Mucosa of gallbladder (tissue), 1 donor: ENCODE data around the gene TMEM252. TPM values are rescaled to one million over a fixed set of nuclear protein-coding genes. Genes with fewer than 3 reads are reported as not detected.

ENCODE experiments used
- DNase-seq: peaks from one replicate; pipeline ENCODE4 v3.0.0-alpha.2; 2020; ENCODE audit warnings: low spot score
- total RNA-seq: library from RNA; stranded (reverse); gene quantifications from one replicate; pipeline ENCODE4 v1.2.1, GENCODE V29; 2021
- donor health status: DM: no; HTN: no; CAD: no.

TMEM252 gene
- total RNA-seq, result not detected

DNA sequence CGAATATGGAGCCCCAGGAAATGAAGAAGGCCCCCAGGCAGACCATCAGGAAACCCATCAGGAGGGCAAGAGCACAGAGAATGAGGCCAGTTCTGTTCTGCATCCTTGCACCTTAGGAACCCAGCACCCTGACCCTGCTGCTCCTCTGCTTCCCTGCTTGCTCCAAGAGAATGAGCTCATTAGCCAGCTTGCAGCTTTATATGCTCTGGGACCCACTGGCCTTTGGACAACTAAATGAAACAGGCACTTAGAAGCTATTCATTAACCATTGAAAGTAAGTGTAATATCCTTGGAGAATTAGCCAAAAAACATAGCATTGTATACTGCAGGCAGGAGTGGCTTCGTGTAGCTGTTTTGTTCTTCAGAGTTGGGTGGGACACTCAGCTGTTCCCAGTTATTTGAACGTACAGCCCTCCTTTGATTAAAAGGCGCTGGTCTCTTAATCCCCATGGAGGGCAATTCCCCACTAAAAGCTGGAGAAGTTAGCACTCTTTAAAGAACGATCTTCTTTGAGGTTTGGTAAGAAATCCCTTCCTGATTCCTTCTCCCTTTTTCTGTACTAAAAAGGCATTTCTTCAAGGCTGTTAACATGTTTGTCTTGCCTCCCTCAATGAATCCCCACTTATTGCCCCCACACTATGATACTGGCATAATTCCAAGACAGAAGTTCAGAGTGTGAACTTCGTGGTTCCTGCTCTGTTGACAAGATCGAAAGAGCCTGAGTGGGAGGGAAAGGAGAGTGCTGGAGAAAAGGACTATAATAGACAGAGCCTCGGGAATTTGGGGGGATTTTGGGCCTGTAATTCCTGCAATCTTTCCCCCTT, at the start of gene TMEM252:
Gene TMEM252 (minus strand): TSS at position 172 of the 824 bp plus-strand sequence. CDS start 69 bp downstream, at position 103.
- DNase-seq, result no peak

GRCh38 chr9:68585034-68585761, 44.5 kb upstream of the TMEM252 start:
- DNase-seq, result no peak

DNA sequence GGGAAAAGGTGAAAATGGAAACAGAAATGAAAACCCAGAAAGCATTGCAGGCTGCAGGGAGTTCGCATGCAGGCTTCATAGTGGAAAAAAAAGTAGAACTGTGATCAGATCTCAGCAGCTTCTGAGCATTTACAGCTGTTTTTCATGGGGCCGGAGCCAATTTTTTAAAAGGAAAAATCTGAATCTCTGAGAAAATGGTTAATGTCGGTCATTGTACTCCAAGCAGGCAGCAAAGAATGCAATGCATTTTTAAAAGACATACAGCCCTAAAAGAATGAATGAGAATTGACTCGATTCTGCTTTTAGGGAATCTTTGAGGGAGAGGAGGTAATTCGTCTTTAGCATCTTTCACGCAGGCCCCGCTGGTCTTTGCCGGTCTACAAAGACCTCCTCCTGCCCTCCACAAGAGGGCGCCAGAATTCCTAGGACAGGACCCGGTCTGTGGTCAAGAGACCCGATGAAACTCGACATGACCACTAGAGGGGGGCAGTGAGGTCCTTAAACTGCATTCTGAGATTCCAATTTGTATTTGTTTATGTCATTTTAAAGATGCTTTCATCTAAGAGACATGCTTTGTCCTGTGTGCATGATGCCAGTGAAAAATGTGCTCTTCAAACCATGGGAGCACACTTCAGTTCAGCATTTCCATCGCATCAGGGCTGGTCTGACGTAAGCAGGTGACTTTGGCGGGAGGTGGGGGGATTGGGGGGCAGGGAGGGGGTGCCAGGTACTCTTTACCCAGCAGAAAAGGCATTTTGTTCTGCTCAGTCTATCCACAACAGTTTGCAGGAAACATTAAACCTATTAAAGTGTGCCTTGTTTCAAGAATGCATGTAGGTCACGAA, 43.7 kb upstream of the TMEM252 start:
- peak; percentile 89 for DNase-seq

DNA sequence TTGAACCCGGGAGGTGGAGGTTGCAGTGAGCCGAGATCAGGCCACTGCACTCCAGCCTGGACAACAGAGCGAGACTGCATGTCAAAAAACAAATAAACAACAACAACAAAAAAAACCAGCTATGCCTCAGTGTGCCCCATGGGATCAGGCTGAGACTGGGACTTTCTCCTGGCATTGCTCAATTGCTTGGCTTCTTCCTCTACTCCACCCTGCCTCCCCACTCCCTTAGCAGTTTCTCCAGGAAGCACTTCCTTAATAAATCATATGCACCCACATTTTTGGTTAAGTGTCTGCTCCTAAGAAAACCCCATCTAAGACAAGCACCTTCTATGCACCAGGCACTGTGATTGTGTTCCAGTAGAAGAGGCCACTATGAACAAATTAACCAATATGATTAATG, 41.0 kb upstream of the TMEM252 start:
- DNase-seq, result no peak

DNA sequence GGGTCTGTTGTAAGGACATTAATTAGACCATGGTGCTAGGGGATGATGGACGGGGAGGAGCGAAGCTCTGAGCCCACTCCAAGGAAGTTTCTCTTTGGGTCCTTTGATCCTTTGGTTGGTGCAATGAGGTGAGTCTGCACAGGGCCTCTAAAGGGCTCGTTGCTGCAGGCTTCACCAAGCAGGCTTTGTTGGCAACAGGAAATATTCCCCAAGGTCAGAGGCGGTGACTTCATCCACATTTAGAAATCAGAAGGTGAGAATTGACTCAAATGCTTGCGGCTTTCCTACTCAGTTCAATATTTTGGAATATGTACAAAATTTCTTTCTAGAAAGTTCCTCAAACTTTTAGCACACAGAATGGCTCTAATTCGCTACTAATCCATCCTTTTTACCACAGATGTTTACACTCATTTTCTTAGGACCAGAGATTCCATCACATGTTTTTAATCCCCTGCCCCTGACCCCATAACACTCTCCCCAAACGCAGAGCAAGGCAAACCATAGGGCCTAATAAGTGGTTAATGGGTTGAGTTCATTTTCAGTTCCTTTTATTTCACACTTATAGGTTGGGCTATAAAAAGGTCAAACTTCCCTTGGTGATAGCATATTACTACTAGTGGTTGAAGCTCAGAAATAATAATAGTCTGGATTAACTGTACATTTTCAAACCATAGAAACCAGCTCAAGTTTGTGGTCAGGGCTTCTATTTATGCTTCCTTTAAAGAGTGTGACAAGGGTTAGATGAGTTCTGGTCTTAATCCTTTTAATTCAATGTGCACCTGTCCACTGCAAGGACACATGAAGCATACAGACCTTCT, 37.3 kb upstream of the TMEM252 start:
- no peak for DNase-seq

DNA sequence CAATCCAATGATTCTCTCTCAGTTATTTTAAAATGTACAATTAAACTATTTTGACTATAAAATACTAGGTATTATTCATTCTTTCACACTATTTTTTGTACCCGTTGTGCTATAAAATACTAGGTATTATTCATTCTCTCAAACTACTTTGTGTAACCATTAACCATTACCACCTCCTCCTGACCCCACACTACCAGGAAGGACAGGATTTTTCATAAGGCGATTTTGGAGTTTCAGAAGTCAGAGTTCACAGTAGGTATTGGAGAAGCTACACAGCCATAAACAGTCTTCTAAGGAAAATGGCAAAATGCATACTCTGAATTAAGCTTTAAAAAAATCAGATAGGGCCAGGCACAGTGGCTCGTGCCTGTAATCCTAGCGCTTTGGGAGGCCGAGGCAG, 35.1 kb upstream of the TMEM252 start:
- DNase-seq, result no peak

- no peak for DNase-seq
Measured at GRCh38 chr9:68574150-68574549, 33.5 kb upstream of the TMEM252 start.

GRCh38 chr9:68567565-68567964, 26.9 kb upstream of the TMEM252 start:
- no peak for DNase-seq

GRCh38 chr9:68562461-68562860, 21.8 kb upstream of the TMEM252 start:
- DNase-seq, result no peak

DNA sequence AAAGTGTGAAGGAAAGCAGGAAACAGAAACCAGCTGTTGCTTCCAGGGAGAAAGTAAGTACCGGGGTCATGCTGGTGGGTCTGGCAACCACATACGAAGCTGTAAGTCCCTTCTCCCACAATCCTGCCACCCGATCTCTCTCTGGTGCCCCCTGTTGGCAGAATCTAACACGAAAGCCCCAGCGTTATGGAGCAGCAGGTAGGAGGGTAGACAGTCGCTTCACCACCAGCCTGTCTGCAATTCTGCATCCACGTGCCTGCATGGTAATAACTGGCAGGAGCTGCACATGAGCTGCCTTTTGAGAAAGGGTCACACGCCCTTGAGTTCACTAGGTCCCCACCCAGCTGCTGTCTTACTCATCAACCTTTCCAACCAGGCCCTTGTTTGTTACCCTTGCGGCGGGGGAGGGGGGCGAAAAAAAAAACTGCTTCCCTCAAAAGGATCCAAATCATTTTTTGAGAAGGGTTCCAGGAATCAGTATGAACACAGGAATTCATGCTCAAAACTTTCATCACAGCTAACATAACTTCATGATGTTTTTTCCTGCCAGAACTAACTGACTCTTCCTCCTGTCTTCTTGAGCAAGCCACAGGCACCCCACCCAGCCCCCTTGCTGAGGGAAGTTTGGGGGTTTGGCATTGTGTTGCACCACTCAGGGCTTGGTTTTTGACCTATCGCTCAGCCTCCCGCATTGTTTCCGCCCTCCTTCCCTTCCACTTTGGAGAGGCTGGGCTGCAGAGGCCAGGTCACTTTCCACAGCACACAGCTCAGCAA, 19.6 kb upstream of the TMEM252 start:
- DNase-seq, result peak; percentile 43

GRCh38 chr9:68558545-68558944, 17.9 kb upstream of the TMEM252 start:
- DNase-seq, result no peak

- DNase-seq, result no peak
Measured at GRCh38 chr9:68555437-68556150, 14.9 kb upstream of the TMEM252 start.

- no peak for DNase-seq
Measured at GRCh38 chr9:68552700-68553476, 12.2 kb upstream of the TMEM252 start.

GRCh38 chr9:68551191-68551590, 10.5 kb upstream of the TMEM252 start:
- DNase-seq, result no peak

- DNase-seq, result no peak
Measured at GRCh38 chr9:68548241-68548640, 7.6 kb upstream of the TMEM252 start.

DNA sequence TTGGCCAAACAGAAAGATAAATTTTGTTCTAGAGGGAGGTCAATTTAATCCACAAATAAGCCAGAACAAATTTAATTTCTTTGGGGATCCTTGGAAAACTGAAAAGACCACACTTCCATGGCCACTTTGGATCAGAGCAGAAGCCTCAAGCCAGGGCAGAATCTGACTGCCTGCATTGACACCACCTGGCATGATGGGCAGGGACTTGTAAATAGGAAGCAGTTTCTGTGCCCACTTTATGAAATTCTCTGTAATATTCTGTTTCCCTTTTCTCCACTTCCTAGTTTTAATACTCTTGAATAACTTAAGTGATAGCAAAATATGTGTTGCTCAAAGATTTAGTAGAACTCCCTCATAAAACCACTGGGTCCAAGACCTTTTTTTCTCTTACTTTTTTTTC, 6.7 kb upstream of the TMEM252 start:
- DNase-seq, result no peak

- no peak for DNase-seq
Measured at GRCh38 chr9:68546596-68547390, 6.1 kb upstream of the TMEM252 start.

DNA sequence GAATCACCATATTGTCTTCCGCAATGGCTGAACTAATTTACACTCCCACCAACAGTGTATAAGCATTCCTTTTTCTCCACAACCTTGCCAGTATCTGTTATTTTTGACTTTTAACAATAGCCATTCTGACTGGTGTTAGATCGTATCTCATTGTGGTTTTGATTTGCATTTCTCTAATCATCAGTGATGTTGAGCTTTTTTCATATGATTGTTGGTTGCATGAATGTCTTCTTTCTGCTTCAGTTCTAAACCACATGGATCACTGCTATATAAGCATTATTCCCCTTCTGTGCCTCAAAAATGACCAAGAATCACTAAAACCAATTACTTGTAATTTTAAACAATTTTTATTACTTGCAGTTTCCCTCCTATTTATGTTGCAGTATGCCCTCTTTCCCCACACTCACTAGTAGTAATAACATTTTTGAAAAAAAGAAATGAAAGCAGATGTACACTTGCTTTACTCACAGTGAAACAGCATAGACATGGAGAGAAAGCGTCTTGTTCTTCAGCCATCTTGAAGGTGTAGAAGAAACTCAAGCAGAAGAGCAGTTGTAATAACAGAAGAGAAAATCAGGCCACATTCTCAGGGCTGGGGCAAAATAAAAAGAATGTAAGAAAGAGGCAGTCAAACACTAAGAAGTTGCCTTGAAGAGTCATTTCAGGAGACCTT, 4.5 kb upstream of the TMEM252 start:
- no peak for DNase-seq
